GM18858 (cell line): ENCODE data around the gene C1orf167.

Experiments
- ATAC-seq: cut with Tn5 transposase; IDR thresholded peaks from one replicate; pipeline ENCODE4 v1.9.1; 2021; ENCODE audit not compliant: unreplicated experiment

Gene C1orf167

GRCh38 chr1:11833497-11833896 is 71.5 kb downstream of the C1orf167 start:
- ATAC-seq: no peak

- no peak for ATAC-seq
These were observed 71.9 kb downstream of the C1orf167 start for GRCh38 chr1:11833900-11834299.

- no peak for ATAC-seq
These were observed 73.6 kb downstream of the C1orf167 start for GRCh38 chr1:11835441-11836225.

- ATAC-seq: no peak
These were observed 75.2 kb downstream of the C1orf167 start for GRCh38 chr1:11836955-11837766.

GRCh38 chr1:11837767-11838348 is 75.9 kb downstream of the C1orf167 start:
- ATAC-seq: no peak

GRCh38 chr1:11838349-11839272 is 76.6 kb downstream of the C1orf167 start:
- ATAC-seq: no peak
